Vagina (tissue), 2 donors: ENCODE results near the gene RYR3.

ENCODE experiments used
- CTCF ChIP-seq, 3 experiments: fragments of 450-650 bp in 2 of 3; fragments of 200-600 bp in 1 of 3; sonication (generic) in 1 of 3; IDR thresholded peaks; one replicate each; pipeline ENCODE4 v1.5.1; 2017 to 2019; ENCODE audit warnings: antibody characterized with exemption in 3 of 3, mild to moderate bottlenecking in 2 of 3, moderate library complexity in 2 of 3
- POLR2A ChIP-seq, 2 donors: fragments of 450-650 bp; IDR thresholded peaks; one replicate each; pipeline ENCODE4 v1.6.1; 2017; ENCODE audit warnings: antibody characterized with exemption in 2 of 2, mild to moderate bottlenecking in 2 of 2, moderate library complexity in 2 of 2

GRCh38 chr15:33699145-33699544 is 388.4 kb downstream of the RYR3 start:
- TF ChIP-seq CTCF (IDR thresholded peaks at IDR 0.05) (no peak), POLR2A (IDR thresholded peaks at IDR 0.05) (no peak)
